H1 (cell line): ENCODE results near the gene TGFBI. TPM values are rescaled to one million over a fixed set of nuclear protein-coding genes. Genes with fewer than 3 reads are reported as not detected.

Experiments used
- BCL11A ChIP-seq, 2 experiments: IDR thresholded peaks; one replicate each; pipeline ENCODE4 v1.6.1; 2011; ENCODE audit warnings: low read depth in 2 of 2, low read length in 2 of 2, mild to moderate bottlenecking in 2 of 2
- CTBP2 ChIP-seq: IDR thresholded peaks from 2 replicates; pipeline ENCODE4 v1.7.0; 2011; ENCODE audit warnings: borderline replicate concordance, mild to moderate bottlenecking, moderate library complexity, mixed read lengths, low read length; ENCODE audit not compliant: insufficient read depth, insufficient read length
- EGR1 ChIP-seq: IDR thresholded peaks from 2 replicates; pipeline ENCODE4 v1.6.1; 2011; ENCODE audit warnings: low read depth, low read length, borderline replicate concordance
- EZH2 ChIP-seq: fragments of 200-600 bp; sonication (generic); IDR thresholded peaks from 2 replicates; pipeline ENCODE4 v1.7.1; 2012; ENCODE audit warnings: low read depth, mild to moderate bottlenecking, moderate library complexity, low read length, inconsistent platforms; ENCODE audit not compliant: severe bottlenecking
- FOSL1 ChIP-seq: IDR thresholded peaks from 2 replicates; pipeline ENCODE4 v1.6.1; 2011; ENCODE audit warnings: mild to moderate bottlenecking, low read depth, low read length, moderate library complexity; ENCODE audit not compliant: insufficient read depth
- HDAC6 ChIP-seq: IDR thresholded peaks from one replicate; pipeline ENCODE4 v1.7.1; 2012; ENCODE audit warnings: low read depth, mild to moderate bottlenecking, inconsistent platforms, low read length, moderate library complexity
- KDM4A ChIP-seq: IDR thresholded peaks from one replicate; pipeline ENCODE4 v1.7.1; 2012; ENCODE audit warnings: low read depth, mild to moderate bottlenecking, moderate library complexity, low read length, inconsistent platforms; ENCODE audit not compliant: severe bottlenecking
- KDM5A ChIP-seq: fragments of 200-600 bp; IDR thresholded peaks from 2 replicates; pipeline ENCODE4 v1.7.1; 2012; ENCODE audit warnings: mild to moderate bottlenecking, low read length, inconsistent platforms, mixed read lengths
- NANOG ChIP-seq: IDR thresholded peaks from 2 replicates; pipeline ENCODE4 v1.6.1; 2011; ENCODE audit warnings: low read length, low read depth, mild to moderate bottlenecking, inconsistent platforms; ENCODE audit not compliant: insufficient read depth, poor library complexity, severe bottlenecking
- PHF8 ChIP-seq: fragments of 200-600 bp; sonication (generic); conservative IDR thresholded peaks from 2 replicates; pipeline ENCODE4 v1.7.1; 2012; ENCODE audit warnings: low read depth, mild to moderate bottlenecking, inconsistent platforms, low read length, moderate library complexity
- POLR2AphosphoS5 ChIP-seq: IDR thresholded peaks from 2 replicates; pipeline ENCODE4 v1.6.1; 2011; ENCODE audit warnings: low read depth, low read length
- POU5F1 ChIP-seq: IDR thresholded peaks from 2 replicates; pipeline ENCODE4 v1.6.1; 2011; ENCODE audit warnings: low read depth, mild to moderate bottlenecking, low read length, moderate library complexity
- RFX5 ChIP-seq: IDR thresholded peaks from 2 replicates; pipeline ENCODE4 v1.6.1; 2011; ENCODE audit warnings: low read depth, low read length, improper control_type of control experiment, borderline replicate concordance
- SAP30 ChIP-seq: fragments of 300-600 bp; sonication (generic); IDR thresholded peaks from 2 replicates; pipeline ENCODE4 v1.7.1; 2012; ENCODE audit warnings: low read length, moderate library complexity, mild to moderate bottlenecking, inconsistent platforms; ENCODE audit not compliant: insufficient read depth, insufficient replicate concordance
- SIN3A ChIP-seq, 2 experiments: IDR thresholded peaks in 1 of 2; conservative IDR thresholded peaks in 1 of 2; 2 replicates each; pipeline ENCODE4 v1.6.1; 2011 to 2012; ENCODE audit warnings: low read length in 2 of 2, improper control_type of control experiment in 1 of 2, low read depth in 1 of 2, mild to moderate bottlenecking in 1 of 2
- SIRT6 ChIP-seq: IDR thresholded peaks from one replicate; pipeline ENCODE4 v1.7.1; 2012; ENCODE audit warnings: low read length, inconsistent platforms
- SIX5 ChIP-seq: IDR thresholded peaks from 2 replicates; pipeline ENCODE4 v1.6.1; 2011; ENCODE audit warnings: mild to moderate bottlenecking, low read depth, low read length
- SP2 ChIP-seq: IDR thresholded peaks from 2 replicates; pipeline ENCODE4 v1.6.1; 2012; ENCODE audit warnings: mild to moderate bottlenecking, low read length, inconsistent platforms
- SP4 ChIP-seq: IDR thresholded peaks from 2 replicates; pipeline ENCODE4 v1.6.1; 2012; ENCODE audit warnings: low read length, inconsistent platforms
- TAF7 ChIP-seq: optimal IDR thresholded peaks from 2 replicates; pipeline ENCODE3; 2011; ENCODE audit warnings: low read depth, mild to moderate bottlenecking, inconsistent platforms, low read length, moderate library complexity, borderline replicate concordance
- TEAD4 ChIP-seq: IDR thresholded peaks from 2 replicates; pipeline ENCODE4 v1.6.1; 2012; ENCODE audit warnings: low read depth, low read length, inconsistent platforms, mixed read lengths
- polyA plus RNA-seq, 7 experiments: library from polyadenylated mRNA; depleted of rRNA in 3 of 7; stranded (reverse) in 5 of 7; unstranded in 2 of 7; fragments of >200 nt in 5 of 7; fragments of 200-250 nt in 2 of 7; gene quantifications; 1 replicate in 5 of 7; 2 replicates in 1 of 7; 4 replicates in 1 of 7; pipeline versions ENCODE4 v1.2.1 to v1.2.3, GENCODE V29; 2011 to 2013; ENCODE audit warnings: missing spikeins in 2 of 7, mixed read lengths in 2 of 7
- total RNA-seq: library from RNA; stranded (reverse); fragmentation: NEBNext Ultra II Directional; extraction: Animal tissue kit (Norgen Biotek cat#: 25700); gene quantifications from 2 replicates; pipeline ENCODE4 v1.2.1, GENCODE V29; 2021
- TF ChIP-seq, protein P1 (sequence below): IDR thresholded peaks from 2 replicates; pipeline ENCODE4 v1.6.1; 2011; ENCODE audit warnings: low read depth, mild to moderate bottlenecking, low read length; ENCODE audit not compliant: insufficient read depth
- TF ChIP-seq, protein P2 (sequence below): IDR thresholded peaks from 2 replicates; pipeline ENCODE4 v1.6.1; 2012; ENCODE audit warnings: inconsistent platforms

The TGFBI gene
- total and polyA plus RNA-seq, 2 of the 8 experiments (the other 6 are each of a cell fraction or from before 2014, with no cell fraction given): 6.0 to 8.5 TPM

DNA sequence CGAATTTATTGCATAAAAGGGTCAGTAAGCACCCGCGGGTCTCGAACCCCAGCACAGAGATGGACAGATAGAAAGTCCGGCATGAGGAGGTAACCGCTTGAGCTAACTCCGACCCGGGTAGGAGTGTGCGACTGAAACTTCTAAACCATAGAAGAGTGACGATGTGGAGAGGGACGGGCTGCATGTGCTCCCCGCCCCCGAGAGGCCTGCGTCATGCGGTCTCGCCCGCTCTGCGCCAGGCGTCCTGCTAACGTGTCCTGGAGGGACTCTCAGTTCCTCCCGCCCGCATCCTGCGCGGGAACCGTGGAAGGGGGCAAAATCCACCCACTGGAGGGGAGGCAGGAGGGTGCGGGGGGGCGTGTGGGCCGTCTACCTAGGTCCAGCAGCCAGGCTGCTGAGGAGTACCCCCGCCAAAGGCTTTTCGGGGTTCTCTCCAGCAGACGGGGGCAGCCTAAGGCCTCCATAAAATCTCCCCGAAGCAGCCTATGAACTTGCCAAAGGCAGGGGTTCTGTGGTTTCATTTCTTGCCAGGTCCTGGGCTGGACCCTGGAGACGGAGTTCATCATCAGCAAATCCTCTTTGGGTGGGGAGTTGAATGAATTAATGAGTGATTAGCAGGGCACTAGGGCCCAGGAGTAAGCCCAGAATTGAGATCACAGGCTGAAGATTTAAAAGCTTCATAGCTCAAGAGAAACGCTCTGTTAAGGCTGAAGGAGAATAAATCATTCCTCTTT, 51.9 kb downstream of the TGFBI start (continued):
- no peak for TF ChIP-seq NANOG
- no peak for TF ChIP-seq HDAC6
- TF ChIP-seq SP2: no peak
- no peak for TF ChIP-seq POU5F1
- no peak for TF ChIP-seq SP4
- TF ChIP-seq, protein P1, sequence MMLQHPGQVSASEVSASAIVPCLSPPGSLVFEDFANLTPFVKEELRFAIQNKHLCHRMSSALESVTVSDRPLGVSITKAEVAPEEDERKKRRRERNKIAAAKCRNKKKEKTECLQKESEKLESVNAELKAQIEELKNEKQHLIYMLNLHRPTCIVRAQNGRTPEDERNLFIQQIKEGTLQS: no peak
- TF ChIP-seq CTBP2: no peak
- TF ChIP-seq FOSL1: no peak
- TF ChIP-seq KDM5A: no peak
- no peak for TF ChIP-seq SIX5
- TF ChIP-seq PHF8: peak; percentile 59
- TF ChIP-seq BCL11A (IDR thresholded peaks at IDR 0.05; ENCODE audit: low read depth in 2 of 2, low read length in 2 of 2): no peak
- no peak for TF ChIP-seq EZH2
- no peak for TF ChIP-seq SIN3A (conservative IDR thresholded peaks at IDR 0.05 in 1 of 2, IDR thresholded peaks at IDR 0.05 in 1 of 2; ENCODE audit: low read depth in 1 of 2, low read length in 2 of 2)
- TF ChIP-seq SAP30: no peak
- 0 out of 2 replicates have a peak, but pooled peaks have one; percentile 9 for TF ChIP-seq TEAD4
- TF ChIP-seq TAF7: no peak
- no peak for TF ChIP-seq RFX5
- no peak for TF ChIP-seq SIRT6
- TF ChIP-seq, protein P2, sequence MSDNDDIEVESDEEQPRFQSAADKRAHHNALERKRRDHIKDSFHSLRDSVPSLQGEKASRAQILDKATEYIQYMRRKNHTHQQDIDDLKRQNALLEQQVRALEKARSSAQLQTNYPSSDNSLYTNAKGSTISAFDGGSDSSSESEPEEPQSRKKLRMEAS: peak; percentile 50
- TF ChIP-seq POLR2AphosphoS5: peak; percentile 74; the same call in 1 of the 2 replicates
- no peak for TF ChIP-seq EGR1
- TF ChIP-seq KDM4A: peak; percentile 28
